Neural progenitor cell (in vitro differentiated cells): ENCODE results near the gene MED31.

Source experiments
- CTCF ChIP-seq: fragments of 200-600 bp; sonication (generic); IDR thresholded peaks from 2 replicates; pipeline ENCODE4 v1.5.1; 2017; ENCODE audit warnings: antibody characterized with exemption, mild to moderate bottlenecking
- EZH2phosphoT487 ChIP-seq: fragments of 200-600 bp; sonication (generic); IDR thresholded peaks from 2 replicates; pipeline ENCODE4 v1.6.1; 2017; ENCODE audit warnings: antibody characterized with exemption

GRCh38 chr17:6684460-6684783 is 33.0 kb upstream of the MED31 start:
- TF ChIP-seq CTCF (no peak), EZH2phosphoT487 (no peak)
